HepG2 (cell line): Measurements from ENCODE around the gene COASY. TPM values are rescaled to one million over a fixed set of nuclear protein-coding genes. Genes with fewer than 3 reads are reported as not detected.

ENCODE experiments used
- ATF2 ChIP-seq: sonication (generic); formaldehyde crosslinking; IDR thresholded peaks from 2 replicates; pipeline ENCODE4 v1.4.0; 2020; ENCODE audit warnings: missing genetic modification reagents
- ATF4 ChIP-seq, 2 experiments: fragments of 450-650 bp in 1 of 2; sonication (generic) in 1 of 2; formaldehyde crosslinking; IDR thresholded peaks; 2 replicates each; pipeline versions ENCODE4 v1.5.0 to v1.8.0; 2020 to 2022; ENCODE audit warnings: mild to moderate bottlenecking in 1 of 2, missing genetic modification reagents in 1 of 2
- EP300 ChIP-seq, 3 experiments: sonication (generic) in 1 of 3; formaldehyde crosslinking in 1 of 3; IDR thresholded peaks; 2 replicates each; pipeline versions ENCODE4 v1.5.1 to v1.6.1; 2011 to 2020; ENCODE audit warnings: low read depth in 2 of 3, low read length in 2 of 3, borderline replicate concordance in 1 of 3, improper control_type of control experiment in 1 of 3, mild to moderate bottlenecking in 1 of 3, missing genetic modification reagents in 1 of 3, moderate library complexity in 1 of 3
- GATAD2A ChIP-seq: IDR thresholded peaks from 2 replicates; pipeline ENCODE4 v1.6.1; 2016
- KAT2B ChIP-seq: fragments of 150-350 bp; IDR thresholded peaks from 2 replicates; pipeline ENCODE4 v1.6.1; 2014; ENCODE audit warnings: low read depth, low read length, borderline replicate concordance
- MAFF ChIP-seq: IDR thresholded peaks from 2 replicates; pipeline ENCODE4 v1.6.1; 2011; ENCODE audit warnings: low read depth, low read length, improper control_type of control experiment
- NFKB2 ChIP-seq: sonication (generic); formaldehyde crosslinking; IDR thresholded peaks from 2 replicates; pipeline ENCODE4 v1.4.0; 2020; ENCODE audit warnings: missing genetic modification reagents, borderline replicate concordance
- PHF20 ChIP-seq: sonication (generic); formaldehyde crosslinking; IDR thresholded peaks from 2 replicates; pipeline ENCODE4 v1.5.0; 2020; ENCODE audit warnings: mild to moderate bottlenecking, missing genetic modification reagents
- SALL2 ChIP-seq: sonication (generic); formaldehyde crosslinking; IDR thresholded peaks from 2 replicates; pipeline ENCODE4 v1.8.1; 2023; ENCODE audit warnings: mild to moderate bottlenecking, missing genetic modification reagents, inconsistent platforms
- SP5 ChIP-seq: IDR thresholded peaks from 2 replicates; pipeline ENCODE4 v1.6.1; 2016; ENCODE audit warnings: low read depth, borderline replicate concordance
- ZBTB20 ChIP-seq: sonication (generic); formaldehyde crosslinking; IDR thresholded peaks from 2 replicates; pipeline ENCODE4 v1.8.1; 2023; ENCODE audit warnings: missing genetic modification reagents, low read depth, mild to moderate bottlenecking, borderline replicate concordance
- ZBTB25 ChIP-seq: IDR thresholded peaks from 2 replicates; pipeline ENCODE4 v1.6.1; 2018; ENCODE audit warnings: missing genetic modification reagents
- ZFY ChIP-seq: sonication (generic); formaldehyde crosslinking; IDR thresholded peaks from 2 replicates; pipeline ENCODE4 v1.4.0; 2020; ENCODE audit warnings: missing genetic modification reagents
- ZMYM2 ChIP-seq: sonication (generic); formaldehyde crosslinking; IDR thresholded peaks from 2 replicates; pipeline ENCODE4 v1.8.0; 2022; ENCODE audit warnings: mild to moderate bottlenecking, missing genetic modification reagents
- ZNF124 ChIP-seq: sonication (generic); formaldehyde crosslinking; IDR thresholded peaks from 2 replicates; pipeline ENCODE4 v1.4.0; 2020; ENCODE audit warnings: missing genetic modification reagents
- ZNF296 ChIP-seq: sonication (generic); formaldehyde crosslinking; conservative IDR thresholded peaks from 2 replicates; pipeline ENCODE4 v1.5.0; 2020; ENCODE audit warnings: mild to moderate bottlenecking, missing genetic modification reagents
- ZNF331 ChIP-seq: sonication (generic); formaldehyde crosslinking; IDR thresholded peaks from 2 replicates; pipeline ENCODE4 v1.4.0; 2020; ENCODE audit warnings: missing genetic modification reagents
- ZNF512 ChIP-seq: sonication (generic); formaldehyde crosslinking; IDR thresholded peaks from 2 replicates; pipeline ENCODE4 v1.4.0; 2020; ENCODE audit warnings: mild to moderate bottlenecking, missing genetic modification reagents
- ZNF619 ChIP-seq: sonication (generic); formaldehyde crosslinking; IDR thresholded peaks from 2 replicates; pipeline ENCODE4 v1.4.0; 2020; ENCODE audit warnings: mild to moderate bottlenecking, missing genetic modification reagents
- ZNF652 ChIP-seq: IDR thresholded peaks from 2 replicates; pipeline ENCODE4 v1.6.1; 2016; ENCODE audit warnings: low read depth, borderline replicate concordance
- ZNF672 ChIP-seq: sonication (generic); formaldehyde crosslinking; IDR thresholded peaks from 2 replicates; pipeline ENCODE4 v1.8.1; 2022; ENCODE audit warnings: missing genetic modification reagents
- ZNF768 ChIP-seq: sonication (generic); formaldehyde crosslinking; IDR thresholded peaks from 2 replicates; pipeline ENCODE4 v1.4.0; 2020; ENCODE audit warnings: missing genetic modification reagents
- ZSCAN12 ChIP-seq: sonication (generic); formaldehyde crosslinking; IDR thresholded peaks from 2 replicates; pipeline ENCODE4 v1.9.0; 2021; ENCODE audit warnings: mild to moderate bottlenecking, missing genetic modification reagents
- polyA plus RNA-seq, 8 experiments: library from polyadenylated mRNA; depleted of rRNA in 3 of 8; stranded (reverse) in 7 of 8; unstranded in 1 of 8; fragments of >200 nt; fragmentation: Illumina TruSeq in 4 of 8; extraction: Trizol in 4 of 8; gene quantifications; 2 replicates each; pipeline versions ENCODE4 v1.2.1 to v1.2.3, GENCODE V29; 2011 to 2016; ENCODE audit warnings: low read depth in 4 of 8, missing spikeins in 1 of 8, mixed read lengths in 1 of 8; ENCODE audit not compliant: insufficient read depth in 1 of 8
- total RNA-seq, 5 experiments: library from RNA; depleted of rRNA; stranded (reverse); fragments of >200 nt; fragmentation: Illumina TruSeq; extraction: Trizol; gene quantifications; 2 replicates each; pipeline ENCODE4 v1.2.3, GENCODE V29; 2016; ENCODE audit warnings: low read depth in 1 of 5

The COASY gene
- total and polyA plus RNA-seq, 2 of the 13 experiments (the other 11 are each of a cell fraction or from before 2014, with no cell fraction given), result 90.7 to 125 TPM

- TF ChIP-seq ZBTB20 (CRISPR knock-in tag), result 0 out of 2 replicates have a peak, but pooled peaks have one; percentile 38
- TF ChIP-seq ZBTB25 (CRISPR knock-in tag), result peak; percentile 88
- peak; percentile 2; the same call in 1 of the 2 replicates for TF ChIP-seq ZNF296
- peak; percentile 93 for TF ChIP-seq ZFY (CRISPR knock-in tag)
- TF ChIP-seq GATAD2A, result peak; percentile 80
- TF ChIP-seq ATF2, result peak; percentile 89
- TF ChIP-seq ZSCAN12, result no peak
- TF ChIP-seq ZNF331 (CRISPR knock-in tag), result peak; percentile 81
- no peak for TF ChIP-seq ZNF652 (CRISPR knock-in tag)
- peak; percentile 81 for TF ChIP-seq ZNF124 (CRISPR knock-in tag)
- TF ChIP-seq ZMYM2 (CRISPR knock-in tag), result peak; percentile 60; the same call in 1 of the 2 replicates
- peak; percentile 88 for TF ChIP-seq SP5
- TF ChIP-seq ZNF672 (CRISPR knock-in tag), result peak; percentile 94; the same call in 1 of the 2 replicates
- no peak for TF ChIP-seq ATF4 (CRISPR knock-in tag; IDR thresholded peaks at IDR 0.05)
- no peak for TF ChIP-seq EP300 (IDR thresholded peaks at IDR 0.05; ENCODE audit: low read depth in 2 of 2, low read length in 2 of 2)
- peak; percentile 79 for TF ChIP-seq EP300 (CRISPR knock-in tag; IDR thresholded peaks at IDR 0.05; ENCODE audit: borderline replicate concordance)
- TF ChIP-seq PHF20 (CRISPR knock-in tag), result peak; percentile 57
- TF ChIP-seq MAFF, result no peak; the same call in 1 of the 2 replicates
- peak; percentile 72 for TF ChIP-seq SALL2 (CRISPR knock-in tag)
- TF ChIP-seq KAT2B, result no peak
- TF ChIP-seq ZNF768, result peak; percentile 92
- no peak; the same call in 1 of the 2 replicates for TF ChIP-seq ZNF619 (CRISPR knock-in tag)
- TF ChIP-seq ZNF512, result peak; percentile 65; the same call in 1 of the 2 replicates
- TF ChIP-seq NFKB2, result peak; percentile 35; the same call in 1 of the 2 replicates
These were observed 25.4 kb upstream of the COASY start (continued) for GRCh38 chr17:42536372-42537155.
